GM23338 (cell line): ENCODE data around the gene OR11H6. TPM values are rescaled to one million over a fixed set of nuclear protein-coding genes. Genes with fewer than 3 reads are reported as not detected.

Source experiments
- ATAC-seq: fragments of 200-7000 bp; cut with Tn5 transposase; 3 replicates; pipeline ENCODE4 v1.9.1; 2020
- DNase-seq: peaks from one replicate; pipeline ENCODE4 v3.0.0-alpha.2; 2015; ENCODE audit warnings: low spot score
- H2AFZ ChIP-seq: fragments of 200-600 bp; sonication (generic); 2 replicates; pipeline ENCODE4 v1.8.0; 2016; ENCODE audit warnings: antibody characterized with exemption, mild to moderate bottlenecking, moderate library complexity
- H3F3A ChIP-seq: fragments of 200-600 bp; sonication (generic); replicated peaks from 2 replicates; pipeline ENCODE4 v1.8.0; 2017; ENCODE audit warnings: antibody characterized with exemption, mixed run types, low read depth
- H3K27ac ChIP-seq: fragments of 200-600 bp; sonication (generic); 2 replicates; pipeline ENCODE4 v1.6.1; 2016; ENCODE audit warnings: low read depth
- H3K27me3 ChIP-seq: fragments of 200-600 bp; sonication (generic); 2 replicates; pipeline ENCODE4 v1.8.0; 2016; ENCODE audit warnings: mild to moderate bottlenecking, mixed run types, moderate library complexity; ENCODE audit not compliant: insufficient read depth
- H3K36me3 ChIP-seq: fragments of 200-600 bp; sonication (generic); 2 replicates; pipeline ENCODE4 v1.8.0; 2016; ENCODE audit warnings: mild to moderate bottlenecking; ENCODE audit not compliant: insufficient read depth
- H3K4me1 ChIP-seq: fragments of 200-600 bp; sonication (generic); 2 replicates; pipeline ENCODE4 v1.8.0; 2016; ENCODE audit warnings: mild to moderate bottlenecking, moderate library complexity; ENCODE audit not compliant: insufficient read depth
- H3K4me2 ChIP-seq: fragments of 200-600 bp; sonication (generic); 2 replicates; pipeline ENCODE4 v1.7.1; 2017; ENCODE audit warnings: mixed run types
- H3K4me3 ChIP-seq: fragments of 200-600 bp; sonication (generic); 2 replicates; pipeline ENCODE4 v1.6.1; 2016; ENCODE audit warnings: mixed run types
- H3K79me2 ChIP-seq: fragments of 200-600 bp; sonication (generic); replicated peaks from 2 replicates; pipeline ENCODE4 v1.8.0; 2017; ENCODE audit warnings: mild to moderate bottlenecking; ENCODE audit not compliant: insufficient read depth
- H3K9me2 ChIP-seq: fragments of 200-600 bp; sonication (generic); 2 replicates; pipeline ENCODE4 v1.8.0; 2017; ENCODE audit not compliant: insufficient read depth
- H4K20me1 ChIP-seq: fragments of 200-600 bp; sonication (generic); replicated peaks from 2 replicates; pipeline ENCODE4 v1.8.0; 2017; ENCODE audit warnings: mild to moderate bottlenecking; ENCODE audit not compliant: insufficient read depth
- H3K27ac Mint-ChIP-seq: 2 replicates; pipeline ENCODE4 v1.8.0; 2020; ENCODE audit warnings: inconsistent platforms, mild to moderate bottlenecking, moderate library complexity, mixed read lengths
- H3K27me3 Mint-ChIP-seq: 3 replicates; pipeline ENCODE4 v1.8.0; 2022; ENCODE audit warnings: low read depth, mild to moderate bottlenecking, moderate library complexity, mixed read lengths, inconsistent platforms; ENCODE audit not compliant: insufficient read depth, poor library complexity
- H3K36me3 Mint-ChIP-seq: 3 replicates; pipeline ENCODE4 v1.8.0; 2021; ENCODE audit warnings: low read depth, mild to moderate bottlenecking, inconsistent platforms, moderate library complexity, mixed read lengths
- H3K4me1 Mint-ChIP-seq: 3 replicates; pipeline ENCODE4 v1.8.0; 2020; ENCODE audit warnings: mild to moderate bottlenecking, inconsistent platforms, mixed read lengths
- H3K4me3 Mint-ChIP-seq: 3 replicates; pipeline ENCODE4 v1.8.0; 2021; ENCODE audit warnings: moderate library complexity, mild to moderate bottlenecking, inconsistent platforms, mixed read lengths
- H3K9me3 Mint-ChIP-seq: 3 replicates; pipeline ENCODE4 v1.8.0; 2020; ENCODE audit warnings: moderate library complexity, mild to moderate bottlenecking, inconsistent platforms, mixed read lengths
- CREB1 ChIP-seq: fragments of 250-450 bp; sonication (Bioruptor Pico); IDR thresholded peaks from 2 replicates; pipeline ENCODE4 v1.5.0; 2020; ENCODE audit warnings: low read depth, mild to moderate bottlenecking, moderate library complexity
- EZH2 ChIP-seq: fragments of 200-600 bp; sonication (generic); IDR thresholded peaks from one replicate; pipeline ENCODE4 v1.8.0; 2017; ENCODE audit warnings: antibody characterized with exemption, mild to moderate bottlenecking, low read depth; ENCODE audit not compliant: unreplicated experiment
- EZH2phosphoT487 ChIP-seq: fragments of 200-600 bp; sonication (generic); IDR thresholded peaks from one replicate; pipeline ENCODE4 v1.8.1; 2018; ENCODE audit warnings: antibody characterized with exemption; ENCODE audit not compliant: unreplicated experiment
- JUNB ChIP-seq: IDR thresholded peaks from one replicate; pipeline ENCODE4 v1.6.1; 2016; ENCODE audit warnings: antibody characterized with exemption; ENCODE audit not compliant: unreplicated experiment
- NANOG ChIP-seq: IDR thresholded peaks from 2 replicates; pipeline ENCODE4 v1.6.1; 2016; ENCODE audit warnings: antibody characterized with exemption, borderline replicate concordance
- POLR2AphosphoS5 ChIP-seq: IDR thresholded peaks from 2 replicates; pipeline ENCODE4 v1.6.1; 2016; ENCODE audit warnings: antibody characterized with exemption, low read depth
- ZNF114 ChIP-seq: fragments of 250-450 bp; sonication (Bioruptor Pico); IDR thresholded peaks from 2 replicates; pipeline ENCODE4 v1.5.0; 2020; ENCODE audit warnings: mild to moderate bottlenecking, moderate library complexity
- ZNF331 ChIP-seq: fragments of 250-450 bp; sonication (Bioruptor Pico); IDR thresholded peaks from 2 replicates; pipeline ENCODE4 v1.5.0; 2020; ENCODE audit warnings: low read depth, mild to moderate bottlenecking, moderate library complexity
- polyA plus RNA-seq: library from polyadenylated mRNA; unstranded; fragments of >200 nt; fragmentation: Nextera tagmentation; extraction: Ambion mirVana; gene quantifications from 2 replicates; pipeline ENCODE4 v1.2.1, GENCODE V29; 2016
- total RNA-seq: library from RNA; depleted of rRNA; stranded (reverse); fragments of >200 nt; shearing (Covaris generic); gene quantifications from 2 replicates; pipeline ENCODE4 v1.2.3, GENCODE V29; 2014
- TF ChIP-seq, protein P1 (sequence below): fragments of 250-450 bp; sonication (Bioruptor Pico); IDR thresholded peaks from 2 replicates; pipeline ENCODE4 v1.5.0; 2020; ENCODE audit warnings: mild to moderate bottlenecking, moderate library complexity
- TF ChIP-seq, protein P2 (sequence below): IDR thresholded peaks from 2 replicates; pipeline ENCODE4 v1.6.1; 2016; ENCODE audit warnings: antibody characterized with exemption
- TF ChIP-seq, protein P3 (sequence below), 2 experiments: fragments of 200-600 bp in 1 of 2; sonication (generic) in 1 of 2; conservative IDR thresholded peaks; 2 replicates each; pipeline versions ENCODE4 v1.5.1 to v1.6.1; 2016 to 2017; ENCODE audit warnings: antibody characterized with exemption in 2 of 2, low read depth in 2 of 2, mild to moderate bottlenecking in 2 of 2, moderate library complexity in 1 of 2

The OR11H6 gene
- total and polyA plus RNA-seq, 2 experiments from 2014 or later, result not detected

DNA sequence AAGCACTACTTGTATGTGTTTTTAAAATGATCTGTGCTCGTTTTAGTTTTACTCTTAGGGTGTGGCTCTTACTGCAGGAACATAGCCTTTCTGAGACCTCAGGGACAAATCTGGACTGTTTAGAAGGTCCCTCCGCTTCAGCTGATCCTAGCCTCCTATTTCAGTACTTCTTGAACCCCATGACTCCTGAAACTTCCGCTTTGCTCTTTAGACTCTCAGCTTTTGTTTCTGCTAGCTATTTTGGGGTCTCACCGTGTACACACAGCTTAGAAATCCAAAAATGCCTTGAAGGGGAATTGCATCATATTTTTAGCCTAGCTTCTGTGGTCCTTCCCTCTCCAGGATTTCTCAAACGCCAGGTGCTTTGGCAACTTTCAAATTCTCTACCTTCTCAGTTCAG is 24.5 kb upstream of the OR11H6 start:
- Mint-ChIP-seq H3K4me3 (no peak overlapping the region), H3K9me3 (peaks cover 88% of the 10 kb centered on the region), H3K36me3 (peaks cover 34% of the 10 kb centered on the region), H3K4me1 (no peaks in the 10 kb centered on the region), H3K27me3 (peaks cover 2% of the 10 kb centered on the region), H3K27ac (no peak overlapping the region)
- no peaks in the 10 kb centered on the region for H4K20me1 ChIP-seq
- H3F3A ChIP-seq, result no peaks in the 10 kb centered on the region
- no peaks in the 10 kb centered on the region for H3K9me2 ChIP-seq
- no peak overlapping the region for H2AFZ ChIP-seq
- ATAC-seq (no peak), DNase-seq (no peak)
- H3K4me3 ChIP-seq, result no peak overlapping the region
- no peak for TF ChIP-seq CREB1
- no peak for TF ChIP-seq EZH2phosphoT487
- TF ChIP-seq POLR2AphosphoS5, result no peak
- TF ChIP-seq, protein P1, sequence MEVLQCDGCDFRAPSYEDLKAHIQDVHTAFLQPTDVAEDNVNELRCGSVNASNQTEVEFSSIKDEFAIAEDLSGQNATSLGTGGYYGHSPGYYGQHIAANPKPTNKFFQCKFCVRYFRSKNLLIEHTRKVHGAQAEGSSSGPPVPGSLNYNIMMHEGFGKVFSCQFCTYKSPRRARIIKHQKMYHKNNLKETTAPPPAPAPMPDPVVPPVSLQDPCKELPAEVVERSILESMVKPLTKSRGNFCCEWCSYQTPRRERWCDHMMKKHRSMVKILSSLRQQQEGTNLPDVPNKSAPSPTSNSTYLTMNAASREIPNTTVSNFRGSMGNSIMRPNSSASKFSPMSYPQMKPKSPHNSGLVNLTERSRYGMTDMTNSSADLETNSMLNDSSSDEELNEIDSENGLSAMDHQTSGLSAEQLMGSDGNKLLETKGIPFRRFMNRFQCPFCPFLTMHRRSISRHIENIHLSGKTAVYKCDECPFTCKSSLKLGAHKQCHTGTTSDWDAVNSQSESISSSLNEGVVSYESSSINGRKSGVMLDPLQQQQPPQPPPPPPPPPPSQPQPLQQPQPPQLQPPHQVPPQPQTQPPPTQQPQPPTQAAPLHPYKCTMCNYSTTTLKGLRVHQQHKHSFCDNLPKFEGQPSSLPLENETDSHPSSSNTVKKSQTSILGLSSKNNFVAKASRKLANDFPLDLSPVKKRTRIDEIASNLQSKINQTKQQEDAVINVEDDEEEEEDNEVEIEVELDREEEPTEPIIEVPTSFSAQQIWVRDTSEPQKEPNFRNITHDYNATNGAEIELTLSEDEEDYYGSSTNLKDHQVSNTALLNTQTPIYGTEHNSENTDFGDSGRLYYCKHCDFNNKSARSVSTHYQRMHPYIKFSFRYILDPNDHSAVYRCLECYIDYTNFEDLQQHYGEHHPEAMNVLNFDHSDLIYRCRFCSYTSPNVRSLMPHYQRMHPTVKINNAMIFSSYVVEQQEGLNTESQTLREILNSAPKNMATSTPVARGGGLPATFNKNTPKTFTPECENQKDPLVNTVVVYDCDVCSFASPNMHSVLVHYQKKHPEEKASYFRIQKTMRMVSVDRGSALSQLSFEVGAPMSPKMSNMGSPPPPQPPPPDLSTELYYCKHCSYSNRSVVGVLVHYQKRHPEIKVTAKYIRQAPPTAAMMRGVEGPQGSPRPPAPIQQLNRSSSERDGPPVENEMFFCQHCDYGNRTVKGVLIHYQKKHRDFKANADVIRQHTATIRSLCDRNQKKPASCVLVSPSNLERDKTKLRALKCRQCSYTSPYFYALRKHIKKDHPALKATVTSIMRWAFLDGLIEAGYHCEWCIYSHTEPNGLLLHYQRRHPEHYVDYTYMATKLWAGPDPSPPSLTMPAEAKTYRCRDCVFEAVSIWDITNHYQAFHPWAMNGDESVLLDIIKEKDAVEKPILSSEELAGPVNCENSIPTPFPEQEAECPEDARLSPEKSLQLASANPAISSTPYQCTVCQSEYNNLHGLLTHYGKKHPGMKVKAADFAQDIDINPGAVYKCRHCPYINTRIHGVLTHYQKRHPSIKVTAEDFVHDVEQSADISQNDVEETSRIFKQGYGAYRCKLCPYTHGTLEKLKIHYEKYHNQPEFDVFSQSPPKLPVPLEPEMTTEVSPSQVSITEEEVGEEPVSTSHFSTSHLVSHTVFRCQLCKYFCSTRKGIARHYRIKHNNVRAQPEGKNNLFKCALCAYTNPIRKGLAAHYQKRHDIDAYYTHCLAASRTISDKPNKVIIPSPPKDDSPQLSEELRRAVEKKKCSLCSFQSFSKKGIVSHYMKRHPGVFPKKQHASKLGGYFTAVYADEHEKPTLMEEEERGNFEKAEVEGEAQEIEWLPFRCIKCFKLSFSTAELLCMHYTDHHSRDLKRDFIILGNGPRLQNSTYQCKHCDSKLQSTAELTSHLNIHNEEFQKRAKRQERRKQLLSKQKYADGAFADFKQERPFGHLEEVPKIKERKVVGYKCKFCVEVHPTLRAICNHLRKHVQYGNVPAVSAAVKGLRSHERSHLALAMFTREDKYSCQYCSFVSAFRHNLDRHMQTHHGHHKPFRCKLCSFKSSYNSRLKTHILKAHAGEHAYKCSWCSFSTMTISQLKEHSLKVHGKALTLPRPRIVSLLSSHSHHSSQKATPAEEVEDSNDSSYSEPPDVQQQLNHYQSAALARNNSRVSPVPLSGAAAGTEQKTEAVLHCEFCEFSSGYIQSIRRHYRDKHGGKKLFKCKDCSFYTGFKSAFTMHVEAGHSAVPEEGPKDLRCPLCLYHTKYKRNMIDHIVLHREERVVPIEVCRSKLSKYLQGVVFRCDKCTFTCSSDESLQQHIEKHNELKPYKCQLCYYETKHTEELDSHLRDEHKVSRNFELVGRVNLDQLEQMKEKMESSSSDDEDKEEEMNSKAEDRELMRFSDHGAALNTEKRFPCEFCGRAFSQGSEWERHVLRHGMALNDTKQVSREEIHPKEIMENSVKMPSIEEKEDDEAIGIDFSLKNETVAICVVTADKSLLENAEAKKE (CRISPR knock-in tag), result no peak
- no peaks in the 10 kb centered on the region for H3K27me3 ChIP-seq
- H3K79me2 ChIP-seq, result no peaks in the 10 kb centered on the region
- no peak overlapping the region for H3K27ac ChIP-seq
- H3K36me3 ChIP-seq, result peaks cover 5% of the 10 kb centered on the region; the same call in 1 of the 2 replicates
- H3K4me1 ChIP-seq, result no peaks in the 10 kb centered on the region
- no peak overlapping the region for H3K4me2 ChIP-seq

DNA sequence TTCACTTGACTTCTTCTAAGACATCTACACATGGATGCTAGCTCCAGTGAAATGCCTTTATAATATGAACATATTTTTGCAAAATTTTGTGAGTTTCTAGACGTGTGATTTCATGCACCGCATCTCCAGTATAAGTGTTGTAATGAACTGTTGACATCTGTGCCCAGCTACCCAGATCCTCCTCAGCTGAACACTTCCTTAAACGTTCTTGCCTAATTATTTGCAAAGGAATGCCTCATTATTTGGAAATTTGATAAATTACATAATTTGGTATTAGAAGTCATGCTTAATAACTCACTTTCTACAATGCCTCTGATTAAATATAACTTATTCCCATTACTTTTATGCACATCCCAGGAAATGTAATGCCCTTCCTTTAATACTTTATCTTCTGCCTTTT is 18.8 kb upstream of the OR11H6 start:
- ATAC-seq (no peak), DNase-seq (no peak)
- Mint-ChIP-seq H3K27me3 (peaks cover 2% of the 10 kb centered on the region), H3K27ac (no peak overlapping the region), H3K9me3 (peaks cover 81% of the 10 kb centered on the region), H3K4me3 (no peak overlapping the region), H3K4me1 (no peaks in the 10 kb centered on the region), H3K36me3 (peaks cover 18% of the 10 kb centered on the region)
- Histone ChIP-seq H3K4me1 (no peaks in the 10 kb centered on the region), H3K4me3 (no peak overlapping the region), H3F3A (no peaks in the 10 kb centered on the region), H3K9me2 (no peaks in the 10 kb centered on the region), H3K4me2 (no peak overlapping the region), H3K79me2 (no peaks in the 10 kb centered on the region), H3K27ac (no peak overlapping the region), H3K36me3 (peaks cover 4% of the 10 kb centered on the region; the same call in 1 of the 2 replicates), H3K27me3 (no peaks in the 10 kb centered on the region), H2AFZ (no peak overlapping the region), H4K20me1 (no peaks in the 10 kb centered on the region)
- TF ChIP-seq, protein P2, sequence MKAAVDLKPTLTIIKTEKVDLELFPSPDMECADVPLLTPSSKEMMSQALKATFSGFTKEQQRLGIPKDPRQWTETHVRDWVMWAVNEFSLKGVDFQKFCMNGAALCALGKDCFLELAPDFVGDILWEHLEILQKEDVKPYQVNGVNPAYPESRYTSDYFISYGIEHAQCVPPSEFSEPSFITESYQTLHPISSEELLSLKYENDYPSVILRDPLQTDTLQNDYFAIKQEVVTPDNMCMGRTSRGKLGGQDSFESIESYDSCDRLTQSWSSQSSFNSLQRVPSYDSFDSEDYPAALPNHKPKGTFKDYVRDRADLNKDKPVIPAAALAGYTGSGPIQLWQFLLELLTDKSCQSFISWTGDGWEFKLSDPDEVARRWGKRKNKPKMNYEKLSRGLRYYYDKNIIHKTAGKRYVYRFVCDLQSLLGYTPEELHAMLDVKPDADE, result no peak
- no peak for TF ChIP-seq EZH2
- TF ChIP-seq, protein P3, sequence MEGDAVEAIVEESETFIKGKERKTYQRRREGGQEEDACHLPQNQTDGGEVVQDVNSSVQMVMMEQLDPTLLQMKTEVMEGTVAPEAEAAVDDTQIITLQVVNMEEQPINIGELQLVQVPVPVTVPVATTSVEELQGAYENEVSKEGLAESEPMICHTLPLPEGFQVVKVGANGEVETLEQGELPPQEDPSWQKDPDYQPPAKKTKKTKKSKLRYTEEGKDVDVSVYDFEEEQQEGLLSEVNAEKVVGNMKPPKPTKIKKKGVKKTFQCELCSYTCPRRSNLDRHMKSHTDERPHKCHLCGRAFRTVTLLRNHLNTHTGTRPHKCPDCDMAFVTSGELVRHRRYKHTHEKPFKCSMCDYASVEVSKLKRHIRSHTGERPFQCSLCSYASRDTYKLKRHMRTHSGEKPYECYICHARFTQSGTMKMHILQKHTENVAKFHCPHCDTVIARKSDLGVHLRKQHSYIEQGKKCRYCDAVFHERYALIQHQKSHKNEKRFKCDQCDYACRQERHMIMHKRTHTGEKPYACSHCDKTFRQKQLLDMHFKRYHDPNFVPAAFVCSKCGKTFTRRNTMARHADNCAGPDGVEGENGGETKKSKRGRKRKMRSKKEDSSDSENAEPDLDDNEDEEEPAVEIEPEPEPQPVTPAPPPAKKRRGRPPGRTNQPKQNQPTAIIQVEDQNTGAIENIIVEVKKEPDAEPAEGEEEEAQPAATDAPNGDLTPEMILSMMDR (conservative IDR thresholded peaks at IDR 0.05; ENCODE audit: low read depth in 2 of 2), result no peak
- no peak for TF ChIP-seq ZNF114 (CRISPR knock-in tag)
- TF ChIP-seq POLR2AphosphoS5, result no peak
- no peak for TF ChIP-seq NANOG
- TF ChIP-seq JUNB, result no peak
- TF ChIP-seq ZNF331, result no peak
